Activated T-helper 2 cell treated with anti-CD3 and anti-CD28 coated beads, Interferon-gamma antibody, Interleukin-2, Interleukin-4, amounts not matched to agents 10 μg/mL and 5 μg/mL and 100 μg/mL, durations not matched to agents 14 hours and 24 hours and 36 hours (primary cell): ENCODE data around the gene SPACA1. TPM values are rescaled to one million over a fixed set of nuclear protein-coding genes. Genes with fewer than 3 reads are reported as not detected.
"Not testable (repeated sequence)": the region's sequence is repeated elsewhere in the genome, so short reads cannot be mapped to it uniquely, and the experiment has no call there.

Source experiments
- DNase-seq: peaks from one replicate; pipeline ENCODE4 v3.0.0; 2021; ENCODE audit warnings: low spot score
- H3K27ac Mint-ChIP-seq: one replicate; pipeline ENCODE4 v1.8.0; 2021; ENCODE audit warnings: mixed read lengths
- H3K27me3 Mint-ChIP-seq: one replicate; pipeline ENCODE4 v1.8.0; 2021; ENCODE audit warnings: low read depth, mixed read lengths
- H3K36me3 Mint-ChIP-seq: one replicate; pipeline ENCODE4 v1.8.0; 2021; ENCODE audit warnings: low read depth, mixed read lengths
- H3K4me1 Mint-ChIP-seq: one replicate; pipeline ENCODE4 v1.8.0; 2021; ENCODE audit warnings: low read depth, mixed read lengths
- H3K4me3 Mint-ChIP-seq: one replicate; pipeline ENCODE4 v1.8.0; 2021; ENCODE audit warnings: low read depth, mild to moderate bottlenecking, moderate library complexity, mixed read lengths
- H3K9me3 Mint-ChIP-seq: one replicate; pipeline ENCODE4 v1.8.0; 2021; ENCODE audit warnings: mixed read lengths
- intact Hi-C: fragments of 100-400 bp; cut with micrococcal nuclease; formaldehyde crosslinking; loops from one replicate; pipeline ENCODE4 v1.15.1; 2023
- total RNA-seq: library from RNA; stranded (reverse); gene quantifications from 2 replicates; pipeline ENCODE4 v1.2.3, GENCODE V29; 2022

The SPACA1 gene, protein sequence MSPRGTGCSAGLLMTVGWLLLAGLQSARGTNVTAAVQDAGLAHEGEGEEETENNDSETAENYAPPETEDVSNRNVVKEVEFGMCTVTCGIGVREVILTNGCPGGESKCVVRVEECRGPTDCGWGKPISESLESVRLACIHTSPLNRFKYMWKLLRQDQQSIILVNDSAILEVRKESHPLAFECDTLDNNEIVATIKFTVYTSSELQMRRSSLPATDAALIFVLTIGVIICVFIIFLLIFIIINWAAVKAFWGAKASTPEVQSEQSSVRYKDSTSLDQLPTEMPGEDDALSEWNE
- not detected in 2 replicates for total RNA-seq

DNA sequence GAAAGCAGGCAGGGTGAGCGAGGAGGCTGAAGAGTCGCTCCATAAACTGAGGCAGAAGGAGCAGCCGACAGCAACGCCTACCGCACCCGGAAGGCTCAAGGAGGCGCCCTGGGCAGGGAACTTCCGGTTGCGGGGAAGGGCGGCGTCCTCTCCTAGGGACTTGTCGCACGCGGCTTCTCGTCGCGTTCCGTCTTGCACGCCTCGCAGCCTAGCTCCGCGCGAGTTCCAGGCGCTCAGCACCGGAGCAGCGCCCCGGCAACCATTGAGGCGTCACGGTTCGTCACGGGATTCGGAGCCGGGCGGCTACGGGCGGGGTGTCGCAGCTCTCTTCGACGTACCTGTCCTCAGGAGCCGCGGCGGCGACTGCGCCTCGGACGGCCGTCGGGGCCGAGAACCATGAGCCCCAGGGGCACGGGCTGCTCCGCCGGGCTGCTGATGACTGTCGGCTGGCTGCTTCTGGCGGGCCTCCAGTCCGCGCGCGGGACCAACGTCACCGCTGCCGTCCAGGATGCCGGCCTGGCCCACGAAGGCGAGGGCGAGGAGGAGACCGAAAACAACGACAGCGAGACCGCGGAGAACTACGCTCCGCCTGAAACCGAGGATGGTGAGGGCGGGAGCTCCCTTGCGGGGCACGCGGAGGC, at the start of gene SPACA1:
Gene SPACA1, plus strand, starts transcription at position 332 of the 641 bp plus-strand sequence. Its CDS starts 65 bp downstream, at position 397.
- H3K36me3 Mint-ChIP-seq = no peaks in the 10 kb centered on the region
- H3K27ac Mint-ChIP-seq = no peak within 1 kb of the TSS
- intact Hi-C loops = no loop called here
- no peaks in the 10 kb centered on the region for H3K9me3 Mint-ChIP-seq
- H3K27me3 Mint-ChIP-seq = peaks cover 13% of the 10 kb centered on the region
- no peak within 1 kb of the TSS for H3K4me3 Mint-ChIP-seq
- no peak for DNase-seq
- no peaks in the 10 kb centered on the region for H3K4me1 Mint-ChIP-seq

- Mint-ChIP-seq H3K27ac (no peak overlapping the region), H3K4me3 (no peak overlapping the region), H3K36me3 (no peaks in the 10 kb centered on the region), H3K27me3 (peaks cover 1% of the 10 kb centered on the region), H3K4me1 (no peaks in the 10 kb centered on the region), H3K9me3 (no peaks in the 10 kb centered on the region)
- DNase-seq = no peak
- intact Hi-C loops = no loop called here
Measured at GRCh38 chr6:88000713-88001112, 46.9 kb upstream of the SPACA1 start.

DNA sequence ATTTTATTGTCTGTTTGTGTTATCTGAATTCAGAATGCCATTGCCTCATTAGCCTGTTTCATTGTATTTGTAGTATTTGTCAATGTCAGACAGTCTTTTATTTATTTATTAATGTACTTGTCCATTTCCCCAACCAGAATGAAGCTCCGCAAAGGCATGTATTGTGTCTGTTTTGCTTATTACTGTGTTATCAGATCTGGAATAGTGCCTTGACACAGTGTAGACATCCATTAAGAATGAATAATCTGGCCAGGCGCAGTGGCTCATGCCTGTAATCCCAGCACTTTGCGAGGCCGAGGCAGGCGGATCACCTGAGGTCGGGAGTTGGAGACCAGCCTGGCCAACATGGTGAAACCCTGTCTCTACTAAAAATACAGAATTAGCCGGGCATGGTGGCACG, 46.4 kb upstream of the SPACA1 start:
- H3K27me3 Mint-ChIP-seq, H3K4me3 Mint-ChIP-seq, H3K36me3 Mint-ChIP-seq, H3K9me3 Mint-ChIP-seq, intact Hi-C loops, DNase-seq, H3K27ac Mint-ChIP-seq, H3K4me1 Mint-ChIP-seq: not testable (repeated sequence)

DNA sequence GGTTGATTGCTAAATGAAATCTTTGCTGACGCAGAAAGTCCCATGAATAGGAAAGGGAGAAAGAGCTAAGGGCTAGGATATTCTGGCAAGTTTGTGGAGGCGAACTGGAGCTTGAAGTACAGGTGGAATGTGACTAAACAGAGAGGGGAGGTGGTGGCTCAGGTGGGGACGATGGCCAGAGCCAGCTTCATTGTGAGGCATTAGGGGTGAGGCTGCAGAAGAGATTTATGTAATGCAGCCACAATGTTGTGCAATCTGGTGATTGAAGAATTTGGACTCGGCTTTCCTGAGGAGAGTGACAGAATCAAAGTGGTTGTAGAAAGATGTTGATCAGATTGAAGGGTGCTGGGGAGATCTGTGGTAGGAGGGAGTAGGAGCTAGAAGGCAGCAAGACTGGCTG, 42.9 kb upstream of the SPACA1 start:
- DNase-seq = no peak
- Mint-ChIP-seq H3K9me3 (no peaks in the 10 kb centered on the region), H3K27me3 (peaks cover 4% of the 10 kb centered on the region), H3K36me3 (no peaks in the 10 kb centered on the region), H3K4me3 (no peak overlapping the region), H3K27ac (no peak overlapping the region), H3K4me1 (no peaks in the 10 kb centered on the region)
- intact Hi-C loops = no loop called here

- Mint-ChIP-seq H3K27me3 (peaks cover 4% of the 10 kb centered on the region), H3K36me3 (no peaks in the 10 kb centered on the region), H3K4me3 (no peak overlapping the region), H3K4me1 (no peaks in the 10 kb centered on the region), H3K27ac (no peak overlapping the region), H3K9me3 (no peaks in the 10 kb centered on the region)
- DNase-seq = no peak
- intact Hi-C loops = no loop called here
Measured at GRCh38 chr6:88006557-88006956, 41.1 kb upstream of the SPACA1 start.

DNA sequence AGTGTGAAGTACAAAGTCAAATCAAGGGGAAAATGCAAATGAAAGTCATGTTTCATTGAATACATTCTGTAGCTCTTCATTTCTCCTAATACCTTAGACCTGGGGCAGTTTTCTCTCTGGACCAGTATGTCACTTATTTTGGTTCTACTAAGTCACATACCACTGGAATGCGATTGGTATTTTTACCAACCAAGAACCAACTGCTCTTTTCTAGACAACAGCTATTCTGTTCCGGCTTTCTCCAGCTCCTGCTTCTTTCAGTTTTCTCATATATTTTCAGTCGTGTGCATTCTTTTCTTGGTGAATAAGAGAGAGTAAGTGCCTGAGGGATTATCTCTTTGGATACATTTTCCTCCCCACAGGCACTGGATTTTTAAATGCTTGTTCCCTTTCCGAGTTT, 39.2 kb upstream of the SPACA1 start:
- no peak overlapping the region for H3K27ac Mint-ChIP-seq
- no peaks in the 10 kb centered on the region for H3K36me3 Mint-ChIP-seq
- DNase-seq = no peak
- H3K4me1 Mint-ChIP-seq = peaks cover 7% of the 10 kb centered on the region
- intact Hi-C loops = no loop called here
- no peaks in the 10 kb centered on the region for H3K9me3 Mint-ChIP-seq
- H3K4me3 Mint-ChIP-seq = no peak overlapping the region
- H3K27me3 Mint-ChIP-seq = peaks cover 4% of the 10 kb centered on the region

DNA sequence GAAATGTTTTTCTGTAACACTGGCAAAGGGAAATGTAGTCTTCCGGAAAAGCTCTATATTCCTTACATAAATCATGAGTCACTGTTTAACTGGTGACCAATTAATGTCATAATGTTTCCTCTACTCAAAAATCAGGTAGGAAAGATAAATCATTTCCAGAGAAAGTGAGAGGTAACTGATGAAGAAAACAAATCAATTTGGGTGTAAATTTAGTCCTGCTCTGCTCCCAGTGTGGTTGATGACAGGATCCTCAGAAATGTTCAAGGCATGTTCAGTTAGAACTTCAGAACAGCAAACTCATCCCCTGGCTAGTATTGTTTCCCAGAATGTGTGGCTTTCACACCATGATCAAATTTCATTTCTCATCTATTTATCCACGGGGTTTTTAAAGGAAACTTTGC, 38.8 kb upstream of the SPACA1 start:
- peaks cover 4% of the 10 kb centered on the region for H3K27me3 Mint-ChIP-seq
- H3K4me3 Mint-ChIP-seq = no peak overlapping the region
- no peaks in the 10 kb centered on the region for H3K36me3 Mint-ChIP-seq
- DNase-seq = no peak
- H3K9me3 Mint-ChIP-seq = no peaks in the 10 kb centered on the region
- H3K27ac Mint-ChIP-seq = no peak overlapping the region
- peaks cover 8% of the 10 kb centered on the region for H3K4me1 Mint-ChIP-seq
- intact Hi-C loops = no loop called here

GRCh38 chr6:88013015-88013414, 34.6 kb upstream of the SPACA1 start:
- DNase-seq = no peak
- no peak overlapping the region for H3K4me3 Mint-ChIP-seq
- H3K27ac Mint-ChIP-seq = no peak overlapping the region

GRCh38 chr6:88013554-88013953, 34.1 kb upstream of the SPACA1 start:
- H3K27ac Mint-ChIP-seq = no peak overlapping the region
- no peak for DNase-seq
- H3K9me3 Mint-ChIP-seq = peaks cover 3% of the 10 kb centered on the region
- no peaks in the 10 kb centered on the region for H3K27me3 Mint-ChIP-seq
- H3K4me3 Mint-ChIP-seq = no peak overlapping the region
- peaks cover 8% of the 10 kb centered on the region for H3K4me1 Mint-ChIP-seq
- intact Hi-C loops = no loop called here
- H3K36me3 Mint-ChIP-seq = no peaks in the 10 kb centered on the region

More at GRCh38 chr6:88013015-88013414, 34.6 kb upstream of the SPACA1 start:
- Mint-ChIP-seq H3K27me3 (peaks cover 2% of the 10 kb centered on the region), H3K36me3 (no peaks in the 10 kb centered on the region), H3K4me1 (peaks cover 8% of the 10 kb centered on the region), H3K9me3 (peaks cover 3% of the 10 kb centered on the region)
- intact Hi-C loops = no loop called here

DNA sequence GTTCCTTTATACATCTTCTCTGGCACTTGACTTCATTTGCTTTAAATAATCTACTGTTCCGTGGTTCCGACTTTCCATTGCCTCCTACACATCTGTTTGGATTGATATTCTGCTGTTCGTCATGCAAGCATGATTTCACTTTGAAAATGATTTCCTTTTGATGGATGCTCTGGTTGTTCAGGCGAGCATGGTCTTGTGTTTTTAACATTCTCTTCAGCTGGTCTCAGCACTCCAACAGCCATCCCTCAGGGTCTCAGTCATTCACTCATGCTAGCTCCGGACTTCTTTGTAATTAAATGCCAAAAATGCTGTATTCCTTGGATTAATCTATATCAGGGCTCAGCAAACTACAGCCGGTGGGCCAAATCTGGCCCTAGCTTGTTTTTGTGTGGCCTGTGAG, 27.2 kb upstream of the SPACA1 start:
- no peak overlapping the region for H3K4me3 Mint-ChIP-seq
- no peaks in the 10 kb centered on the region for H3K9me3 Mint-ChIP-seq
- no peaks in the 10 kb centered on the region for H3K27me3 Mint-ChIP-seq
- H3K4me1 Mint-ChIP-seq = no peaks in the 10 kb centered on the region
- H3K36me3 Mint-ChIP-seq = no peaks in the 10 kb centered on the region
- DNase-seq = no peak
- intact Hi-C loops = no loop called here
- no peak overlapping the region for H3K27ac Mint-ChIP-seq

DNA sequence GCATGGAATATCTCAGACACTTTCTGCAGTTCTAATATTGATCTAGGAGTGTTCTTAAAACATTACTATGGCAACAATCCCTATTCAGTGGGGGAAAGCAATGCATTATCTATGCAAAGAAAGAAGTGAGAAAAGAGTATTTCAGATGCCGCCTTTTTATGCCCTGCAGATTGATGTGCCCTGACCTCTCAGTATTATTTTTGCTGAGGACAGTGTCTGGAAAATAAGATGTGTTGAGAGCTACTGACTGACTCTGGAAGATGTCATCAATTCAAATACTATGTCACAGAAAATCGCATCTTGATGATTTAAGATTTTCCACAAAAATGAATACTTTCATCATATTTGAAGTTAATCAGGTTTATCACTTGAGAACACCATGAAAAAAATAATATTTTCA, 22.9 kb upstream of the SPACA1 start:
- intact Hi-C loops = no loop called here
- no peak overlapping the region for H3K4me3 Mint-ChIP-seq
- H3K9me3 Mint-ChIP-seq = peaks cover 9% of the 10 kb centered on the region
- DNase-seq = no peak
- H3K36me3 Mint-ChIP-seq = no peaks in the 10 kb centered on the region
- H3K4me1 Mint-ChIP-seq = no peaks in the 10 kb centered on the region
- H3K27me3 Mint-ChIP-seq = peaks cover 1% of the 10 kb centered on the region
- H3K27ac Mint-ChIP-seq = no peak overlapping the region

GRCh38 chr6:88031550-88031949, 16.1 kb upstream of the SPACA1 start:
- Mint-ChIP-seq H3K27me3 (peaks cover 2% of the 10 kb centered on the region), H3K27ac (no peak overlapping the region), H3K36me3 (no peaks in the 10 kb centered on the region), H3K4me3 (no peak overlapping the region), H3K9me3 (peaks cover 33% of the 10 kb centered on the region), H3K4me1 (no peaks in the 10 kb centered on the region)
- no peak for DNase-seq
- intact Hi-C loops = no loop called here

GRCh38 chr6:88044530-88044929, 3.1 kb upstream of the SPACA1 start:
- DNase-seq = no peak
- no peak overlapping the region for H3K4me3 Mint-ChIP-seq
- intact Hi-C loops = no loop called here
- H3K9me3 Mint-ChIP-seq = no peaks in the 10 kb centered on the region
- H3K36me3 Mint-ChIP-seq = no peaks in the 10 kb centered on the region
- H3K4me1 Mint-ChIP-seq = no peaks in the 10 kb centered on the region
- peaks cover 11% of the 10 kb centered on the region for H3K27me3 Mint-ChIP-seq
- no peak overlapping the region for H3K27ac Mint-ChIP-seq
